ENCODE results near the gene TBXA2R.

DNA sequence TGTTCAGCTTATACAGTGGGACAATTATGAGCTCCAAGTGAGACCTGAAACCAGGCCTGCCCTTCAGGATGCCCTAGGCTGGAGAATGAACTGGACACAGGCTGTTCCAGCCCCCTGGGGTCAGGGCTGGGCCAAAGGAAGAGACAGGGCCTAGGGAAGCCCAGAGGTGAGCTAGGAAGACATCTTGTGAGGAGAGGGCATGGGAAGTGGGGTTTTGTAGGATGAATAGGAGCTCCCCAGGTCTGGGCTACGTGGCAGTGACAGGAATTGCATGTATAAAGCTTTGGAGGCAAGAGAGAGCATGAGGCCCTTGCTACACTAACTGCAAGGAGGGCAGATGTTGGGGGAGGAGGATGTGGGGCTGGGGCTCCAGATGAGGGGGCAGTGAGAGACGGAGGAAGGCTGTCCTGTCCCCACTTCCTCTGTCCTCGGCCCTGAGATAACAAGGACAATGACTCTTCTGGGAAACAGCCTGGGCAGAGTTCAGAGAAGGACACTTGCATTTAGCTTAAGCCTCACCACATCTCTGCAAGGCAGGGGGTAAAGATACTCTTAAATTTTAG lies 1.5 kb upstream of the TBXA2R start:
- TF ChIP-seq, protein P1, sequence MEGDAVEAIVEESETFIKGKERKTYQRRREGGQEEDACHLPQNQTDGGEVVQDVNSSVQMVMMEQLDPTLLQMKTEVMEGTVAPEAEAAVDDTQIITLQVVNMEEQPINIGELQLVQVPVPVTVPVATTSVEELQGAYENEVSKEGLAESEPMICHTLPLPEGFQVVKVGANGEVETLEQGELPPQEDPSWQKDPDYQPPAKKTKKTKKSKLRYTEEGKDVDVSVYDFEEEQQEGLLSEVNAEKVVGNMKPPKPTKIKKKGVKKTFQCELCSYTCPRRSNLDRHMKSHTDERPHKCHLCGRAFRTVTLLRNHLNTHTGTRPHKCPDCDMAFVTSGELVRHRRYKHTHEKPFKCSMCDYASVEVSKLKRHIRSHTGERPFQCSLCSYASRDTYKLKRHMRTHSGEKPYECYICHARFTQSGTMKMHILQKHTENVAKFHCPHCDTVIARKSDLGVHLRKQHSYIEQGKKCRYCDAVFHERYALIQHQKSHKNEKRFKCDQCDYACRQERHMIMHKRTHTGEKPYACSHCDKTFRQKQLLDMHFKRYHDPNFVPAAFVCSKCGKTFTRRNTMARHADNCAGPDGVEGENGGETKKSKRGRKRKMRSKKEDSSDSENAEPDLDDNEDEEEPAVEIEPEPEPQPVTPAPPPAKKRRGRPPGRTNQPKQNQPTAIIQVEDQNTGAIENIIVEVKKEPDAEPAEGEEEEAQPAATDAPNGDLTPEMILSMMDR (IDR thresholded peaks at IDR 0.05): no peak
- no peak for TF ChIP-seq EP300 (IDR thresholded peaks at IDR 0.05)
